Smooth muscle cell (in vitro differentiated cells): ENCODE measurements around the gene PGBD5. TPM values are rescaled to one million over a fixed set of nuclear protein-coding genes. Genes with fewer than 3 reads are reported as not detected.

Experiments used
- DNase-seq: peaks from one replicate; lab custom pipeline; 2025; ENCODE audit not compliant: unreplicated experiment; lab: John Stamatoyannopoulos, UW
- H2AFZ ChIP-seq: fragments of 200-600 bp; sonication (generic); 2 replicates; pipeline ENCODE4 v1.6.0; 2016; ENCODE audit warnings: antibody characterized with exemption, low read depth, mild to moderate bottlenecking
- H3F3A ChIP-seq: fragments of 200-600 bp; sonication (generic); 2 replicates; pipeline ENCODE4 v1.6.0; 2017; ENCODE audit warnings: antibody characterized with exemption, low read depth
- H3K27ac ChIP-seq: fragments of 200-600 bp; sonication (generic); 2 replicates; pipeline ENCODE4 v1.5.1; 2016; ENCODE audit warnings: low read depth, mild to moderate bottlenecking
- H3K27me3 ChIP-seq: fragments of 200-600 bp; sonication (generic); 2 replicates; pipeline ENCODE4 v1.6.1; 2016; ENCODE audit warnings: low read depth, mild to moderate bottlenecking
- H3K36me3 ChIP-seq: fragments of 200-600 bp; sonication (generic); 2 replicates; pipeline ENCODE4 v1.5.1; 2016; ENCODE audit warnings: low read depth
- H3K4me1 ChIP-seq: fragments of 200-600 bp; sonication (generic); 2 replicates; pipeline ENCODE4 v1.5.1; 2016; ENCODE audit warnings: low read depth
- H3K4me2 ChIP-seq: fragments of 200-600 bp; sonication (generic); 2 replicates; pipeline ENCODE4 v1.6.0; 2016; ENCODE audit warnings: mild to moderate bottlenecking
- H3K4me3 ChIP-seq: fragments of 200-600 bp; sonication (generic); 2 replicates; pipeline ENCODE4 v1.5.1; 2016; ENCODE audit warnings: mild to moderate bottlenecking
- H3K79me2 ChIP-seq: fragments of 200-600 bp; sonication (generic); 2 replicates; pipeline ENCODE4 v1.6.0; 2016; ENCODE audit warnings: low read depth, mild to moderate bottlenecking
- H3K9ac ChIP-seq: fragments of 200-600 bp; sonication (generic); 2 replicates; pipeline ENCODE4 v1.6.0; 2016; ENCODE audit warnings: low read depth
- H3K9me3 ChIP-seq: fragments of 200-600 bp; sonication (generic); replicated peaks from 2 replicates; pipeline ENCODE4 v1.5.1; 2016; ENCODE audit warnings: low read depth
- H4K20me1 ChIP-seq: fragments of 200-600 bp; sonication (generic); 2 replicates; pipeline ENCODE4 v1.6.0; 2016; ENCODE audit warnings: low read depth
- WGBS: methylation state at CpG from one replicate; pipeline ENCODE4 v1.1.7; 2016; ENCODE audit warnings: low lambda C conversion rate; 5-methylcytosine and 5-hydroxymethylcytosine counted together
- polyA plus RNA-seq: library from polyadenylated mRNA; unstranded; fragments of >200 nt; fragmentation: Nextera tagmentation; extraction: Ambion mirVana; gene quantifications from 2 replicates; pipeline ENCODE4 v1.2.1, GENCODE V29; 2016
- total RNA-seq: library from RNA; depleted of rRNA; stranded (reverse); fragments of >200 nt; gene quantifications from 2 replicates; pipeline ENCODE4 v1.2.3, GENCODE V29; 2014
- TF ChIP-seq, protein P1 (sequence below): fragments of 200-600 bp; sonication (generic); IDR thresholded peaks from 2 replicates; pipeline ENCODE4 v1.5.1; 2017; ENCODE audit warnings: borderline replicate concordance, mild to moderate bottlenecking, antibody characterized with exemption; ENCODE audit not compliant: insufficient read depth, poor library complexity, severe bottlenecking

PGBD5 gene
- total and polyA plus RNA-seq, 2 experiments from 2014 or later: 0.83 to 0.94 TPM

DNA sequence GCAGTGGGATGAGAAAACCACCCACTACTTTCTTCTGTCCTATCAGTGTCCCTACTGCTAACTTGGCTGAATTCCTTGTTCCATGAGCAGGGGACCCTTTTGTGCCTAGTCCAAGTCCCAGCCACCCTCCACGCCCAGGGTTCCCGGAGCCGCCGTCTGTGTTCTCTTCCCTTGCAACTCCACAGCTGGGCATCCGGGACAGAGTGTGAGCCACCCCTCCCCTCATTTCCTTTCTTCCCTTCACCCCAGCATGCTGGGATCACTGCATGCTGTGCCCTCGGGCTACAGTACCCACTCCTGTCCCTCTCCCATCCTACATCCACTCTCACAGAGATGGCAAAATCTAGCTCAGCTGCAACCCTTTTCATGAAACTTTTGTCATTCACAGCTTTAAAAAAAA is 44.5 kb downstream of the PGBD5 start:
- TF ChIP-seq, protein P1, sequence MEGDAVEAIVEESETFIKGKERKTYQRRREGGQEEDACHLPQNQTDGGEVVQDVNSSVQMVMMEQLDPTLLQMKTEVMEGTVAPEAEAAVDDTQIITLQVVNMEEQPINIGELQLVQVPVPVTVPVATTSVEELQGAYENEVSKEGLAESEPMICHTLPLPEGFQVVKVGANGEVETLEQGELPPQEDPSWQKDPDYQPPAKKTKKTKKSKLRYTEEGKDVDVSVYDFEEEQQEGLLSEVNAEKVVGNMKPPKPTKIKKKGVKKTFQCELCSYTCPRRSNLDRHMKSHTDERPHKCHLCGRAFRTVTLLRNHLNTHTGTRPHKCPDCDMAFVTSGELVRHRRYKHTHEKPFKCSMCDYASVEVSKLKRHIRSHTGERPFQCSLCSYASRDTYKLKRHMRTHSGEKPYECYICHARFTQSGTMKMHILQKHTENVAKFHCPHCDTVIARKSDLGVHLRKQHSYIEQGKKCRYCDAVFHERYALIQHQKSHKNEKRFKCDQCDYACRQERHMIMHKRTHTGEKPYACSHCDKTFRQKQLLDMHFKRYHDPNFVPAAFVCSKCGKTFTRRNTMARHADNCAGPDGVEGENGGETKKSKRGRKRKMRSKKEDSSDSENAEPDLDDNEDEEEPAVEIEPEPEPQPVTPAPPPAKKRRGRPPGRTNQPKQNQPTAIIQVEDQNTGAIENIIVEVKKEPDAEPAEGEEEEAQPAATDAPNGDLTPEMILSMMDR: no peak
- 85% methylated on average over 6 of the region's 6 CpGs for WGBS
- Histone ChIP-seq H3K36me3 (no peaks in the 10 kb centered on the region), H3K27me3 (no peaks in the 10 kb centered on the region), H3K27ac (no peak overlapping the region), H3K4me1 (no peaks in the 10 kb centered on the region), H2AFZ (no peak overlapping the region), H3K79me2 (no peaks in the 10 kb centered on the region), H3K4me2 (no peak overlapping the region), H3K4me3 (no peak overlapping the region), H4K20me1 (no peaks in the 10 kb centered on the region), H3K9ac (no peak overlapping the region), H3F3A (no peaks in the 10 kb centered on the region), H3K9me3 (no peaks in the 10 kb centered on the region)
- no peak for DNase-seq

- no peaks in the 10 kb centered on the region for H3K36me3 ChIP-seq
- H3K9ac ChIP-seq: no peak overlapping the region
- TF ChIP-seq, protein P1: no peak
- WGBS: 94% methylated on average over 5 of the region's 5 CpGs
- H4K20me1 ChIP-seq: no peaks in the 10 kb centered on the region
- H3K27me3 ChIP-seq: no peaks in the 10 kb centered on the region
- H3K4me3 ChIP-seq: no peak overlapping the region
- no peaks in the 10 kb centered on the region for H3F3A ChIP-seq
- no peak overlapping the region for H3K4me2 ChIP-seq
- no peak overlapping the region for H3K27ac ChIP-seq
- H3K79me2 ChIP-seq: no peaks in the 10 kb centered on the region
- no peak for DNase-seq
- H3K9me3 ChIP-seq: no peaks in the 10 kb centered on the region
- H3K4me1 ChIP-seq: no peaks in the 10 kb centered on the region
- no peak overlapping the region for H2AFZ ChIP-seq
These were observed 45.1 kb downstream of the PGBD5 start for GRCh38 chr1:230381049-230381467.

GRCh38 chr1:230379928-230380327 is 46.2 kb downstream of the PGBD5 start:
- 100% methylated on average over 1 of the region's 1 CpG for WGBS
- TF ChIP-seq, protein P1: no peak
- H3F3A ChIP-seq: no peaks in the 10 kb centered on the region

GRCh38 chr1:230379462-230379861 is 46.7 kb downstream of the PGBD5 start:
- Histone ChIP-seq H4K20me1 (no peaks in the 10 kb centered on the region), H3K36me3 (no peaks in the 10 kb centered on the region), H3K27ac (no peak overlapping the region), H3K4me2 (no peak overlapping the region), H3K9ac (no peak overlapping the region), H2AFZ (no peak overlapping the region), H3K27me3 (no peaks in the 10 kb centered on the region), H3F3A (no peaks in the 10 kb centered on the region), H3K79me2 (no peaks in the 10 kb centered on the region), H3K4me1 (peaks cover 4% of the 10 kb centered on the region), H3K9me3 (no peaks in the 10 kb centered on the region), H3K4me3 (no peak overlapping the region)
- 91% methylated on average over 3 of the region's 3 CpGs for WGBS
- DNase-seq: no peak
- TF ChIP-seq, protein P1: no peak

More at GRCh38 chr1:230379928-230380327, 46.2 kb downstream of the PGBD5 start:
- Histone ChIP-seq H3K27me3 (no peaks in the 10 kb centered on the region), H3K9me3 (no peaks in the 10 kb centered on the region), H3K4me2 (no peak overlapping the region), H3K27ac (no peak overlapping the region), H3K4me3 (no peak overlapping the region), H3K79me2 (no peaks in the 10 kb centered on the region), H3K9ac (no peak overlapping the region), H4K20me1 (no peaks in the 10 kb centered on the region), H3K4me1 (peaks cover 4% of the 10 kb centered on the region), H3K36me3 (no peaks in the 10 kb centered on the region), H2AFZ (no peak overlapping the region)
- no peak for DNase-seq
